Measurements from ENCODE around the gene ADGRD2.

DNA sequence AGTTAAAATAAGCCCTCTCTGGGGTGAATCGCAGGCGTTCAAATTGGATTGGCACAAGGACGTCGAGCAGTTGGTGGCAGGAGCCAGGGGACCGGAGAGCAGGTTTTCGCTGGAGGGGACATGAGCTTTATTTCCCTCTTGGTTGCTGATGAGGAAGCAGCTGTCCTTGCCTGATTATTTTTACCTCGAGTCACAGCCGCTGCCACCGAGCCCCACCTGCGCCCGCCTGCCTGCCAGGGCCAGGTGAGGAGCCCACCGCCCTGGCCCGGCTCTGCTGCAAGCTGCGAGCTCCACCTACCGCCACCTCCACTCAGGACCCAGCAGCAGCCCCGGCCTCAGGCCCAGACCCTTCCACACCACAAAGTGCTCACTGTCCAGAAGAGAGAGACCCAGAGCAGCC lies 9.0 kb upstream of the ADGRD2 start:
- TF ChIP-seq, protein P1, sequence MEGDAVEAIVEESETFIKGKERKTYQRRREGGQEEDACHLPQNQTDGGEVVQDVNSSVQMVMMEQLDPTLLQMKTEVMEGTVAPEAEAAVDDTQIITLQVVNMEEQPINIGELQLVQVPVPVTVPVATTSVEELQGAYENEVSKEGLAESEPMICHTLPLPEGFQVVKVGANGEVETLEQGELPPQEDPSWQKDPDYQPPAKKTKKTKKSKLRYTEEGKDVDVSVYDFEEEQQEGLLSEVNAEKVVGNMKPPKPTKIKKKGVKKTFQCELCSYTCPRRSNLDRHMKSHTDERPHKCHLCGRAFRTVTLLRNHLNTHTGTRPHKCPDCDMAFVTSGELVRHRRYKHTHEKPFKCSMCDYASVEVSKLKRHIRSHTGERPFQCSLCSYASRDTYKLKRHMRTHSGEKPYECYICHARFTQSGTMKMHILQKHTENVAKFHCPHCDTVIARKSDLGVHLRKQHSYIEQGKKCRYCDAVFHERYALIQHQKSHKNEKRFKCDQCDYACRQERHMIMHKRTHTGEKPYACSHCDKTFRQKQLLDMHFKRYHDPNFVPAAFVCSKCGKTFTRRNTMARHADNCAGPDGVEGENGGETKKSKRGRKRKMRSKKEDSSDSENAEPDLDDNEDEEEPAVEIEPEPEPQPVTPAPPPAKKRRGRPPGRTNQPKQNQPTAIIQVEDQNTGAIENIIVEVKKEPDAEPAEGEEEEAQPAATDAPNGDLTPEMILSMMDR (conservative IDR thresholded peaks at IDR 0.05; ENCODE audit: low read depth, low read length), result no peak
- TF ChIP-seq EZH2 (IDR thresholded peaks at IDR 0.05; ENCODE audit: low read length, unreplicated experiment), result no peak
- no peak for TF ChIP-seq EZH2phosphoT487 (IDR thresholded peaks at IDR 0.05; ENCODE audit: borderline replicate concordance, low read length)

Measured in PC-3 (cell line).